K562 (cell line): ENCODE data around the gene CYB5R3. TPM values are rescaled to one million over a fixed set of nuclear protein-coding genes. Genes with fewer than 3 reads are reported as not detected.

Experiments used
- ATAC-seq: fragments of 200-7000 bp; cut with Tn5 transposase; 3 replicates; pipeline ENCODE4 v1.9.1; 2020; ENCODE audit warnings: moderate library complexity
- BruUV-seq: library from RNA; stranded (reverse); fragments of 400-500 nt; replicated peaks from 2 replicates; lab custom pipeline; 2021; lab: Mats Ljungman, UMichigan
- CTCF ChIA-PET: fragments of 300-600 bp; formaldehyde crosslinking; extraction: SDS; loops from one replicate; lab custom pipeline; 2021; ENCODE audit warnings: low intra/inter-chr PET ratio; lab: Yijun Ruan, JAX
- POLR2A ChIA-PET: fragments of 300-600, 350-650 bp; sonication (Branson Sonifier 250); formaldehyde crosslinking; extraction: SDS; loops from one replicate; lab custom pipeline; 2021; ENCODE audit warnings: antibody characterized with exemption, inconsistent platforms; lab: Yijun Ruan, JAX
- DNase-seq, 4 experiments: peaks; one replicate each; pipeline versions ENCODE4 v3.0.0 to v3.0.0-alpha.2; 2011 to 2018; ENCODE audit warnings: low spot score in 3 of 4, mixed read lengths in 3 of 4; ENCODE audit errors: extremely low read depth in 1 of 4
- FAIRE-seq: peaks from 2 replicates; lab custom pipeline; 2011; peaks lifted over from hg19 to GRCh38; lab: Jason Lieb, UNC
- H2AFZ ChIP-seq: 2 replicates; pipeline ENCODE4 v1.6.0; 2011; ENCODE audit warnings: low read depth, low read length, control low read depth, inconsistent platforms
- H3K27ac ChIP-seq: fragments of 200-600 bp; 3 replicates; pipeline ENCODE4 v1.8.0; 2011; ENCODE audit warnings: low read depth, mild to moderate bottlenecking, control low read depth, inconsistent platforms, low read length, moderate library complexity, mixed read lengths; ENCODE audit errors: extremely low read depth
- H3K27me3 ChIP-seq, 2 experiments: fragments of 300-600 bp in 1 of 2; 2 replicates in 1 of 2; 3 replicates in 1 of 2; pipeline versions ENCODE4 v1.6.0 to v1.8.0; 2011; ENCODE audit warnings: inconsistent platforms in 2 of 2, low read length in 2 of 2, mild to moderate bottlenecking in 1 of 2, mixed read lengths in 1 of 2, moderate library complexity in 1 of 2; ENCODE audit not compliant: control insufficient read depth in 2 of 2, insufficient read depth in 2 of 2
- H3K36me3 ChIP-seq: fragments of 300-600 bp; 3 replicates; pipeline ENCODE4 v1.8.0; 2011; ENCODE audit warnings: mild to moderate bottlenecking, low read length, inconsistent platforms; ENCODE audit not compliant: control insufficient read depth, insufficient read depth
- H3K4me1 ChIP-seq, 2 experiments: fragments of 200-600 bp in 1 of 2; replicated peaks in 1 of 2; 2 replicates in 1 of 2; 3 replicates in 1 of 2; pipeline versions ENCODE4 v1.5.1 to v1.8.0; 2011; ENCODE audit warnings: inconsistent platforms in 2 of 2, low read length in 2 of 2, mild to moderate bottlenecking in 1 of 2, mixed read lengths in 1 of 2, moderate library complexity in 1 of 2; ENCODE audit not compliant: control insufficient read depth in 2 of 2, insufficient read depth in 2 of 2
- H3K4me2 ChIP-seq: 2 replicates; pipeline ENCODE4 v1.6.1; 2011; ENCODE audit warnings: low read length, control low read depth, inconsistent platforms, mixed read lengths; ENCODE audit not compliant: insufficient read depth
- H3K4me3 ChIP-seq: fragments of 200-600 bp; sonication (generic), shearing (Covaris generic); 2 replicates; pipeline ENCODE4 v1.5.1; 2016; ENCODE audit warnings: control low read depth, inconsistent platforms
- H3K79me2 ChIP-seq: fragments of 200-600 bp; 3 replicates; pipeline ENCODE4 v1.8.0; 2011; ENCODE audit warnings: low read length, inconsistent platforms; ENCODE audit not compliant: control insufficient read depth, insufficient read depth
- H3K9ac ChIP-seq, 2 experiments: 2 replicates each; pipeline versions ENCODE4 v1.6.0 to v1.6.1; 2011; ENCODE audit warnings: low read depth in 2 of 2, low read length in 2 of 2, control low read depth in 1 of 2, inconsistent platforms in 1 of 2, mild to moderate bottlenecking in 1 of 2, mixed read lengths in 1 of 2; ENCODE audit not compliant: insufficient read depth in 1 of 2
- H3K9me1 ChIP-seq: one replicate; pipeline ENCODE4 v1.6.0; 2011; ENCODE audit warnings: inconsistent platforms, mild to moderate bottlenecking, low read length, moderate library complexity; ENCODE audit not compliant: control insufficient read depth, insufficient read depth
- H3K9me3 ChIP-seq: replicated peaks from 2 replicates; pipeline ENCODE4 v1.5.1; 2011; ENCODE audit warnings: low read depth, low read length, inconsistent platforms; ENCODE audit not compliant: control insufficient read depth, insufficient read depth
- H4K20me1 ChIP-seq: replicated peaks from 2 replicates; pipeline ENCODE4 v1.6.1; 2011; ENCODE audit warnings: low read length, inconsistent platforms, mixed read lengths; ENCODE audit not compliant: control insufficient read depth, insufficient read depth
- ARID1B ChIP-seq: fragments of 450-650 bp; IDR thresholded peaks from 2 replicates; pipeline ENCODE4 v1.6.1; 2016; ENCODE audit warnings: antibody characterized with exemption, mild to moderate bottlenecking, inconsistent platforms
- ATF7 ChIP-seq: fragments of 450-650 bp; IDR thresholded peaks from 2 replicates; pipeline ENCODE4 v1.7.1; 2014; ENCODE audit warnings: mild to moderate bottlenecking, moderate library complexity
- CTBP1 ChIP-seq: fragments of 450-650 bp; IDR thresholded peaks from 2 replicates; pipeline ENCODE4 v1.6.1; 2016; ENCODE audit warnings: borderline replicate concordance
- DDX20 ChIP-seq: fragments of 450-650 bp; IDR thresholded peaks from 2 replicates; pipeline ENCODE4 v1.6.1; 2016; ENCODE audit warnings: missing genetic modification characterization, low read depth, mild to moderate bottlenecking, missing compliant biosample characterization, moderate library complexity
- GABPA ChIP-seq: fragments of 200-800 bp; sonication (Bioruptor generic); conservative IDR thresholded peaks from 2 replicates; pipeline ENCODE4 v1.6.1; 2016; ENCODE audit warnings: low read depth, missing genetic modification characterization, missing compliant biosample characterization
- JUND ChIP-seq, 2 experiments: IDR thresholded peaks; 2 replicates in 1 of 2; 3 replicates in 1 of 2; pipeline ENCODE4 v1.6.1; 2011; ENCODE audit warnings: borderline replicate concordance in 2 of 2, low read depth in 2 of 2, low read length in 2 of 2, improper control_type of control experiment in 1 of 2, missing biosample characterization in 1 of 2, missing genetic modification characterization in 1 of 2, missing genetic modification reagents in 1 of 2
- SMARCC2 ChIP-seq: fragments of 450-650 bp; IDR thresholded peaks from 2 replicates; pipeline ENCODE4 v1.6.1; 2017; ENCODE audit warnings: antibody characterized with exemption, moderate library complexity, mild to moderate bottlenecking, low read depth
- SPI1 ChIP-seq: IDR thresholded peaks from 2 replicates; pipeline ENCODE4 v1.6.1; 2011; ENCODE audit warnings: low read depth, low read length, control low read depth, borderline replicate concordance
- WGBS: fragments of 100-300 bp; shearing (Covaris generic); methylation state at CpG from one replicate; pipeline ENCODE4 v1.1.6; 2016; ENCODE audit warnings: low coverage, mixed read lengths; ENCODE audit not compliant: insufficient coverage; ENCODE audit errors: missing lambda C conversion rate; 5-methylcytosine and 5-hydroxymethylcytosine counted together
- in situ Hi-C: fragments of 300-500 bp; cut with MboI; formaldehyde crosslinking; loops from 4 replicates; pipeline ENCODE4 v1.15.0; 2018; ENCODE audit warnings: inconsistent platforms, mixed read lengths
- intact Hi-C: fragments of 100-400 bp; cut with micrococcal nuclease; formaldehyde crosslinking; loops from 2 replicates; pipeline ENCODE4 v1.14.2; 2022
- polyA plus RNA-seq, 8 experiments: library from polyadenylated mRNA; depleted of rRNA in 4 of 8; stranded (reverse) in 5 of 8; unstranded in 3 of 8; fragments of >200 nt; fragmentation: Nextera tagmentation in 2 of 8; fragmentation: Illumina TruSeq in 1 of 8; extraction: Ambion mirVana in 2 of 8; extraction: Trizol in 1 of 8; gene quantifications; 2 replicates each; pipeline versions ENCODE4 v1.2.1 to v1.2.3, GENCODE V29; 2011 to 2014; ENCODE audit warnings: inconsistent platforms in 1 of 8, missing spikeins in 1 of 8
- total RNA-seq, 7 experiments: library from RNA; depleted of rRNA in 6 of 7; stranded (reverse); fragments of >200 nt in 6 of 7; fragmentation: Illumina TruSeq in 2 of 7; extraction: Trizol in 2 of 7; gene quantifications; 2 replicates each; pipeline versions ENCODE4 v1.2.1 to v1.2.3, GENCODE V29; 2011 to 2021; ENCODE audit warnings: low replicate concordance in 1 of 7

Gene CYB5R3
- total and polyA plus RNA-seq, 9 of the 15 experiments (the other 6 are each of a cell fraction or from before 2014, with no cell fraction given), result 1.4 to 66.8 (median 23.4) TPM

DNA sequence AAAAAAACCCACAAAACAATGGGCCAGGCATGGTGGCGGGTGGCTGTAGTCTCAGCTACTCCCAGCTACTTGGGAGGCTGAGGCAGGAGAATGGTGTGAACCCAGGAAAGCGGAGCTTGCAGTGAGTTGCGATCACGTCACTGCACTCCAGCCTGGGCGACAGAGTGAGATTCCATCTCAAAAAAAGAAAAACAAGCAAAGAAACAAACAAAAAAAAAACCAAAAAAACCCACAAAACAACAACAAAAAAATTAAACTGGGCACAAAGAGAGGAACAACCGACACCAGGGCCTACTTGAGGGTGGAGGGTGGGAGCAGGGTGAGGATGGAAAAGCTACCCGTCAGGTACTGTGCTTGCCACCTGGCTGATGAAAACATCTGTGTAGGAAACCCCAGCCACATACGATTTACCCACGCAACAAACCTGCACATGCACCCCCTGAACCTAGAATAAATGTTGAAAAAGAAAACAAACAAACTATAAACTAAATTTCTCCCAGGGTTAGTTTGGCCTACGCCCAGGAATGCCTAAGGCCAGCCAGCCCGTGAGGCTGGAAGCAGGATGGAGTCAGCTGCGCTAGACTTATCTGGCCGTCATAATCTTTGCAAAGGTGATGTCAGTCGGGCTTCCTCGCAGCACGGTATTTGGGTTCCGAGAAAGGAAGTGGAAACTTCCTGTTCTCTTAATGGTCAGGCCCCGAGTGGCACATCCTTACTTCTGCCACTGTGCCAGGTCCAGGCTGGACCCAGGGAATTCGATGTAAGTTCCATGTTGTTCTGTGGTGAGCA is 21.9 kb upstream of the CYB5R3 start:
- H3K4me3 ChIP-seq, result no peak overlapping the region
- ATAC-seq (no peak), DNase-seq (no peak), FAIRE-seq (no peak)
- intact Hi-C loops, result no loop called here
- H3K4me2 ChIP-seq, result no peak overlapping the region
- no peak overlapping the region for H3K9ac ChIP-seq
- H2AFZ ChIP-seq, result no peak overlapping the region
- ChIA-PET CTCF (no interaction called here), POLR2A (interaction anchor here (2.4 kb wide), 1 partner anchor 13 kb away, joined by 7 read pairs; no protein-coding TSS in a partner anchor)
- H3K36me3 ChIP-seq, result no peaks in the 10 kb centered on the region
- no peaks in the 10 kb centered on the region for H4K20me1 ChIP-seq
- no peaks in the 10 kb centered on the region for H3K27me3 ChIP-seq
- H3K79me2 ChIP-seq, result no peaks in the 10 kb centered on the region
- in situ Hi-C loops, result no loop called here
- no TSS peak for BruUV-seq
- no peaks in the 10 kb centered on the region; a peak in 1 of 5 replicates for H3K4me1 ChIP-seq
- no peak overlapping the region for H3K27ac ChIP-seq
- H3K9me3 ChIP-seq, result no peaks in the 10 kb centered on the region
- no peaks in the 10 kb centered on the region for H3K9me1 ChIP-seq
- TF ChIP-seq JUND (IDR thresholded peaks at IDR 0.05; ENCODE audit: borderline replicate concordance, low read depth, low read length) (peak; percentile 29; the same call in 1 of the 2 replicates), JUND (tag; IDR thresholded peaks at IDR 0.05; ENCODE audit: borderline replicate concordance, low read depth, low read length) (no peak), SPI1 (peak; percentile 54; the same call in 1 of the 2 replicates), ARID1B (0 out of 2 replicates have a peak, but pooled peaks have one; percentile 10), GABPA (tag) (0 out of 2 replicates have a peak, but pooled peaks have one; percentile 27), DDX20 (tag) (no peak), CTBP1 (peak; percentile 38; the same call in 1 of the 2 replicates), SMARCC2 (no peak), ATF7 (peak; percentile 49)
- 19% methylated on average over 16 of the region's 19 CpGs for WGBS
